GM23248 (cell line): ENCODE measurements around the gene SPA17.

Experiments used
- EZH2 ChIP-seq: fragments of 200-600 bp; sonication (generic); IDR thresholded peaks from 2 replicates; pipeline ENCODE4 v1.6.1; 2018; ENCODE audit warnings: antibody characterized with exemption, mild to moderate bottlenecking; ENCODE audit not compliant: insufficient read depth, poor library complexity, severe bottlenecking
- EZH2phosphoT487 ChIP-seq: fragments of 200-600 bp; sonication (generic); IDR thresholded peaks from 2 replicates; pipeline ENCODE4 v1.6.1; 2018; ENCODE audit warnings: antibody characterized with exemption, moderate library complexity, mild to moderate bottlenecking, low read depth; ENCODE audit not compliant: insufficient read depth

GRCh38 chr11:124674571-124674970 lies 867 bp downstream of the SPA17 start:
- no peak for TF ChIP-seq EZH2
- TF ChIP-seq EZH2phosphoT487: no peak
